HG02870 (cell line): ENCODE data around the gene IDH3G.
A peak's percentile ranks its signal among the peaks of the same experiment; 100 is the strongest.

ENCODE experiments used
- ATAC-seq: cut with Tn5 transposase; IDR thresholded peaks from one replicate; pipeline ENCODE4 v1.9.1; 2021; ENCODE audit warnings: mild to moderate bottlenecking, moderate library complexity; ENCODE audit not compliant: unreplicated experiment

Gene IDH3G

DNA sequence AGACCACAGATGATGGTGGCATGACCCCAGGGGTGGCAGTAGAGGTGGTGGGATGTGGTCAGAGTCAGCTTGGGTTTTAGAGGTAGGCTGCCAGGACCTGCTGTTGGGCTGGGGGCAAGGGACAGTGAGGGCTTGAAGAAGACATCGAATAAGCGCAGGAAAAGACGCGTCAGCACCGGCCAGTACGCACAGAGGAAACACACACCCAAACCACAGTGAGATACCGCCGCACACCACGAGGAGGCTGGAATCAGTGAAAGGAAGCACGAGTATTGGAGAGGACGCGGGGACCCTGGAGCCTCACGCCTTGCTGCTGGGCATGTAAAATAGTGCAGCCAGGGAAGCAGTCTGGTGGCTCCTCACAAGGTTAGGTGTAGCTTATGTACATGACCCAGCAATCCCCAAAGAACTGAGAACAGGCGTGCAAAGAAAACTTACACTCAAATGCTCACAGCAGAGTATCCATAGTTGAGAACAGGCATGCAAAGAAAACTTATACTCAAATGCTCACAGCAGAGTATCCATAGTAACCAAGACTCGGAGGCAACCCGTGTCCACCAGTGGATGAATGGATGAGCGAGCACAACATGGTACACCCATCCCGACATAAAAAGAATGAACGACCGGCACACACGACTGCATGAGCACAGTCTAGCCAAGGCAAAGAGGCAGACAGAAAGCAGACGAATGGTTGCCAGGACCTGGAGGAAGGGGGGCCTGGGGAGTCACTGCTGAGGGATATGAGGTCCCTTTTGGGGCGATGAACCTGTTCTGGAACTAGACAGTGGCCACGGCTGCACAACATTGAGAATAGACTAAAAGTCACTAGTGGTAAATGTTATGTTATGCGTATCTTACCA lies 22.9 kb upstream of the IDH3G start:
- ATAC-seq: no peak

DNA sequence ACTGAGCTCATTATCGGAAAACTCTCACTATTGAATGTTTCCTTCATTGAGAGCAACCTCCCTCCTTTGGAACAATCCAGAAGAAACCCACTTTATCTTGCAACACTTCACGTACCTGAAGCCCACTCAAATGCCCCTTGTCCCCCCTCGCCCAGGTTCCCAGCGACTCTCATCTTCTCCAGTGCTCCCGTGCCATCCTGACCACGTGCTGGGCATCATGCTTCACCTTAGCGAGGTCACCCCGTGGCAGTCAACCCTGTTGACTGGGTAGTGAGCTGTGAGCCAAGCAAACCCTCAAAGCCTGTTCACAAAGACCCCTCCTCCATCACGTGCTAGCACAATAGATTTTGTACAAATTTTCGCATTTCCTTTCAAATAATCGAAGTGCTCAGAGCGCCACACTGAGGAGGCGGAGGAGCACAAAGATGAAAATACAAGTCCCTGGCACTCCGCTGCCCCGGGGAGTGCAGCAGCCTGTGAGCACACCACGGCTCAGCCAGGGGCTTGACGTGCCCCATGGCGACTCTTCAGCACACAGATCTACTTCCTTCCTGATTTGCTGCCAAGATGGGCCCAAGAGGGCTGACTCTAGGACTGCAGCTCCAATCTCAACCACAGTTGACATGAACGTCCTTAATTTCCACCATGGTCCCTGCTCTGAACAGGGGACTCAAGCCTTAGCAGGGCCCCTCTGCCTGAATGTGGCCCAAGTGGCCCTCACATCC lies 20.6 kb upstream of the IDH3G start:
- no peak for ATAC-seq

DNA sequence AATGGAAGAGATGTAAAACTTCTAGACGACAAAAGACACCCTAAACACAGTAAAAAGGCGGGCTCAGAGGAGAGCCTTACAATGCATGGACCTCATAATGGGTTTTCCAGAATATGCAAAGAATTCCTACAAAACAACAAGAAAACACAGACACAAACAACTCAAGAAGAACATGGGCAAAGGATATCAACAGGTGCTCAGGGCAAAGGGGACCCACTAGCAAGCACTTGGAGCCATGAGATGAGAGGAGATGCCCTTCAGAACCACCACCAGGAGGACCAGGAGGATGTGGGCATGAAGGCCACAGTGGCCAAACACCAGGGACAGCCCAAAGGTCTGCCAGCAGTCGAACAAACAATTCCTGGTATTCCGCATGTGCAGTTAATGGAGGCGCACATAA lies 19.0 kb upstream of the IDH3G start:
- ATAC-seq: no peak

DNA sequence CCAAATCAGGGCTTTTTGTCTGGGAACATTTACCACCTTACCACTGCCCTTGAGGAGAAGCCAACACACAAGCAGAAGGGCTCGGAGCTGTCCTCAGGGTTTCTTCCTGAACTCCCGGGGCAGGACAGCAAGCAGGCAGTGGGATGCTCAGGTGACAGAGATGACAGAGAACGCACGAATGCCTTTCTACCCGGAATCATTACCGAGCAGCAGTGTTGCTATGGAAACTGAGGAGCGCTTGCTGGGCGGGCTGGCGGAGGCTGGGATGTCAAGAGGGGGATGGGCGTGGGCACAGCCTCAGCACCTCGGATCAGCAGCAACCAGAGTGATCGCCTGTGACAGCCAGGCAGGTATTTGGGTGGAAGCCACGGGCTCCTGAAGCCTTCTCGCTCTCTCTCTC lies 18.0 kb upstream of the IDH3G start:
- ATAC-seq: no peak

DNA sequence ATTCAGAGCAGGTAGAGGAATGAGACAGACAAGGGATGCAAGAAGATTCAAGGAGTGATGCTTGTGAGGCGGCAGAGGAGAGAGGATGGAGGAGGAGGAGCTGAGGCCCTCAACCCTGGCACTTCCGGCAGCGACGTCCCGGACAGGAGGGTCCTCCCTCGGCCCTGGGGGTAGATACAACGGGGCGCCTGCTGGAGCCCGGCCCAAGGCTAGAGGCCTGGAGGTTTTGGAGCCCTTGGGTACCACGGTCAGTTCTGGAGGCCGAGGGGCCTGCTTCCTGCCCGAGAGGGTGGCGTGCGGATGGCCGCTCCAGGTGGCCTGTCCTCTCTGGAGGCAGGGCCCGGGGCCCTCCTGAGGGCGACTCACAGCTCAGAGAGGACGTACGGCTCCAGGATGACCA lies 13.8 kb upstream of the IDH3G start:
- no peak for ATAC-seq

DNA sequence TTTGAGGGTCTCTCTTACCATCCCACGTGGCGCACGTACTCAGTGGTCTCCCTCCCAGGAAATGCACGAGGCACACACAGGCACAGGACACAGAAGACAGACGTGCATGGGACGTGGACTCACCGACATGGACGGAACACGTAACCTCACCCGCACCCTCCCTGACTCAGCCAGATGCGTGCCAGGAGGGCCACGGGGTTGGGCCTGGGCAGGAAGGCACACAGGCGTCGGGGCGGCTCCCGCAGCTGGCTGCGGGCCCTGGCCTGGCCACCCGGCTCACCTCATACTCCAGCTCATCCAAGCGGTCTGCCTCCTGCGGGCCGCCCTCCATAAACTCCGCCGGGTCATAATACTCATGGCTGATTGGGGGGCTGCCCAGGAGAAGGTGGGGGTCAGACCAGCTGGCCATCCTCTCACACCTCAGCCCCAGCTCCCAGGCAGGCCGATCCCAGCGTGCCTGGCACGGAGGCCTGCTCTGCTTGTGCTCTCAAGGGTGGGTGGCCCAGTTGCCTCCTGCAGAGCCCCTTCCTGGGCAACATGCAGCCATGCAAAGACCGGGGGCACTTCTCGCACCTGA lies 12.9 kb upstream of the IDH3G start:
- no peak for ATAC-seq

DNA sequence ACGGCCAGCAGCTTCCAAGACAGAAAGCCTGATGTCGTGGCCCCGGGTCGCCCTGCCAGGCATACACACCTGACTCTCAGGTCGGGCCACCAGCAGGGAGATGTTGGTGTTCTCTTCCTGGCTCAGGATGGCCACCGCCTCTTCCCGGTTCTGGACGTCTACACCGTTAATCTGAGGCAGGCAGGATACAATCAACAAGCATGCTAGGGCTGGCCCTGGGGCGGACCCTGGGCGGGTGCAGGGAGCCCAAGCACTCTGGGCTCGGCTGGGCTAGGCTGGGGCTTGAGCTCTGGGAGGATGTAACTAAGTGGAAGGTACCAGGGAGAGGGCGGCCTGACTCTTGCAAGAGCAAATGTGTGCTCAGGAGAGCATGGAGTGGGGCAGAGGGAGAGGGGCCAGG lies 11.3 kb upstream of the IDH3G start:
- no peak for ATAC-seq

DNA sequence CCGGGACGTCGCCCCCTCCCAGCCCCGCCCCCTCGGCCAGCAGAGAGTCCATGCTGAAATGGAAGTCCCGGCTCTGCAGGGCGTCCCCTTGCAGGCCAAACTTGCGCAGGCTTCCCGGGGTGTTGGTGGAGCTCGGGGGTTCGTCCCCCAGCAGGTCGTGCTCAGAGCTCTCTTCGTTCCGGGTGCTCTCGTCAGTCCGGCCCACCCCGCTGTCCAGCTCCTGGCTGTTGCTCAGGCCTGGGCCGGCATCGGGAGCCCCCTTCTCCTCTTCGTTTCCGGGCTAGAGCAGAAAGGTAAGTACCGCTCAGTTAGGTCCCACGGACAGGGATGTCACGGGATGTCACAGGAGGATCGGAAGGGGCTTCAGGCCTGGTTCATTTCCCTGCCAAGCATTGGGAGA lies 10.4 kb upstream of the IDH3G start:
- ATAC-seq: no peak

DNA sequence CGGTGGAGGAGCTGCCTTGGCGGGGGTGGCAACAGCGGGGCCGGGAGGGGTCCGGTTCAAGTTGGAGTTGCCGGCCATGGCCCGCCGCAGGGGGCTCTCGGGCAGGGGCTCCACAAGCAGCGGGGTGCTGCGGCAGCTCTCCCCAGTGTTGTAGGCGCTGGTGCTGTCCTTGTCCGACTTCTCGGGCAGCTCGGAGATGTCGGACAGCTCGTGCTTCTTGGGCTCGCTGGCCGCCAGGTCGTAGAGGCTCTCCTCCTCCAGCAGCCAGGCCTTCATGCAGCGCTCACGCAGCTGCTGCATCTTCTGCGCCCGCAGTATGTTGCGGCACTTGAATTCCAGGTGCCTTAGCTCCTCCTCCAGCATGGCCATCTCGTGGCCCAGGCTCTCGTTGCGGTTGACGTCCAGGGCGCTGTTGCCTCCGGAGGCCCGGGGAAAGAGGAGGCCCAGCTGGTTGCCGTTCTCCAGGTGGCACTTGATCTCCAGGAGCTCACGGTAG lies 10.0 kb upstream of the IDH3G start:
- no peak for ATAC-seq

DNA sequence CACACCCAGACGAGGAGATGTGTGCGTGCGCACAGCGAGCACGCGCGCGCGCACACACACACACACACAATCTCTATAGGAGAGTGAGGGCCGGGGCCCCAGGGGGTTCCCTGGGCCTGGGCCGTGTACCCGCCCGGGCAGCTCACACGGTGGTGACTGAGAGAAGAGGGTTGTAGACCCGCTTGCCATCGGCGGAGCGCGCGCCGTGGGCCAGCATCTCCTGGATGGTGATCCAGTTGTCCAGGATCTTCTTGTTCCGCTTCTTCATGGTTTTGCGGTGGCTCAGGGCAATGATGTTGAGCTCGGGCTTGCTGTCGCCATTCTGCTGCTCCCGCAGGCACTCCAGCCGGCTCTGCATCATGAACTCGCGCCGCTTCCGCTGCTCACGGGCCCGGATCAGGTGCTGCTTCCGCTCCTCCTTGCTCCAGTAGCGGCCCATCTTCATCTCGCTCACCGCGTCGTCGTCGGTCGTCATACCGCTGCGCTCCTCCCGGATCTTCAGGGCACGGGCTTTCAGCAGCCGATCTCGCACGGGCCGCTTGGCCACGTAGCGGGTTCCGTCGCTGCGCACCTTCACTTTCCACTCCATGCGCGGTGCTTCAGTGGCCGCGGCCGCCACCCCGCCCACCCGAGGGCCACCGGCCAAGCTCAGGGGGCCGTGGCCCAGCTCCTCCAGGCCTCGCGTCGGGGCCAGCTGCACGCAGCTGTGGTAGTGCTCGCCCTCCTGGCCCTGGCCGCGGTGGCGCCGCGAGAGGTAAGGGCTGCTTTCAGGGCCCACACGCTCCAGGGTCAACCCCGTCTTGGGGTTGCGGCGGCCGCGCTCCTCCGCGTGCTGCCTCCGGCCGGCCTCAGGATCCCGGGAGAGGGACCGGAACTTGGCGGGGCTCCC lies 9.3 kb upstream of the IDH3G start:
- no peak for ATAC-seq

DNA sequence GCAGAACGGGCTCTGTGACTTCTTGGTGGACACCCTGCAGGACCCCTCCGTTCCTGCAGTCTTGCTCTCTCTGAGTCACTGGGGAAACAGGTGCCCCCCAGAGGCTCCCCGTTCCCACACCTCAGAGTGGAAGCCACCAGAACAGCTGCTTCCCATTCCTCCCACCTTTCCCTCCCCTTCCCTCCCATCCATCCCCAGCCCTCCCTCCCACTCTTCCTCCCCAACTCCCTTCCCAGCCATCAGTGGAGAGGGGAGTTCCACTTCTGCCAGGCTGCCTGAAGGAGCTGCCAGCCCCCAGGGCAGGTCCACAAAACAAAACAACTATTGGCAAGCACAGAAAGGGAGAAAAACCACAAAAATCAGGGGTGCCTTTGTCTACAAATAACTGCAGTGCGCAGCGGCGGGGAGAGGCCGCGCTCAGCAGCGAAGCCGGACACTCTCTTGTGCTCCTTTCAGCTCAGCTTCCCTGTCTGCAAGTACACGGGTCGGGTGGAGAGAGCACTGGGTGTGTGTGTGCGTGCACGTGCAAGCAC lies 8.4 kb upstream of the IDH3G start:
- no peak for ATAC-seq

DNA sequence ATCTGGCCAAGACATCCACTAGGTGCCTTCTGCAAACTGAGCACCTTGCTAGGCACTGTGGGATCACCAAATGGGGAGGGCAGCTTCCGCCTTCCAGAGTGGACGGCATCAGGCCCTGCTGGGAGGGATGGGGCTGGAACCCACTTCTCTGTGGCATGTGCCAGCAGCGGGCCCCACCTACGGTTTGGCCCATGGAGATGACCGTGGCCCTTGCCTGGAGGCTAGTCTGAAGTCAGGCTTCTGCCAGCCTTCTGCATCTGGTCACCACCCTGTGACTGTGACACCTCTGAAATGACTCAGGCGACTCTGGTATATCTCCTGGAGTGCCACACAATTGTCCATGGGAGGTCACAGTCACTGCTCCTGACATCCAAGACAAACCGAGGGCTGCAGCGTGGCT lies 7.5 kb upstream of the IDH3G start:
- no peak for ATAC-seq

DNA sequence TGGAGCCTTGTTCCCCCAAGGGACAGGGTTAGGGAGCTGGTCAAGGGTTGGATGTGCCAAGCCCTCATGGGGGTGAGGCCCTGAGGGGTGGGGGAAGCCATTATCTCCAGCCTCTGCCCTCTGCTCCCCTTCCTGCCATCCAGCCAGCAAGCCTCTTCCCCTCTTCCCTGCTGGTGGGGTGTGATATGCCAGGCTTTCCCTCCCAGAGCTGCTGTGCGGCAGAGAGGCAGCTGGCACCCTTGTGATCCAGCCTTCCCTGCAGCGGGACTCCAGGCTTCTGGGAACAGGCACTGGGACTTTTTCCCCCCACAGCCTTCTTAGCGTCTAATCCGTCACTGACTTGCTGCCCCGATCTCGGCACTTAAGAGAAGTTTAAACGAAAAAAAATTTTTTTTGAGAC lies 6.6 kb upstream of the IDH3G start:
- no peak for ATAC-seq

DNA sequence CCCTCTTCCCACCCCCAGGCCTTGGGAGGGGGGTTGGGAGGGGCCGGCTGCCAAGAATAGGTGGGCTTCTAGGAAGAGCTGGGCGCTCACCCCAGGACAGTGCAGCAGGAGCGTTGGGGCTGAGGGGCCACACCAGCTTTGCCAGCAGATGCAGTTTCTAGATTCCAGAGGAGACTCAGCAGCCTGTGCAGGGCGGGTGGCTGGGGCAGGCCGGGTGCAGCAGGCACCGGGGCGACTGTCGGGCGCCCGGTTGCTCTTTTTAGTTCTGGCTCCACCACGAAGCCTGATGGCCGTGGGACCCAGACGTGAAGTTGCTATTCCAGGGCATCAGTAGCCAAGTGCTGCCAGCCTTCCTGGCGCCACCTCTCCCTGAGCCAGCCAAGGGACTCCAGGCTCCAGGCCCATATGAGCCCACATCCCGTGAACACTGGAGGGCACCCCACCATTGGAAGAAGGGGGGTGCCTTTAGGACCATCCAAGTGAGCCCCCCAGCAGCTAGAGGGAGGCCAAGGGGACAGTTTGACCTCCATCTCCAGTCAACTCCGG lies 6.1 kb upstream of the IDH3G start:
- no peak for ATAC-seq

DNA sequence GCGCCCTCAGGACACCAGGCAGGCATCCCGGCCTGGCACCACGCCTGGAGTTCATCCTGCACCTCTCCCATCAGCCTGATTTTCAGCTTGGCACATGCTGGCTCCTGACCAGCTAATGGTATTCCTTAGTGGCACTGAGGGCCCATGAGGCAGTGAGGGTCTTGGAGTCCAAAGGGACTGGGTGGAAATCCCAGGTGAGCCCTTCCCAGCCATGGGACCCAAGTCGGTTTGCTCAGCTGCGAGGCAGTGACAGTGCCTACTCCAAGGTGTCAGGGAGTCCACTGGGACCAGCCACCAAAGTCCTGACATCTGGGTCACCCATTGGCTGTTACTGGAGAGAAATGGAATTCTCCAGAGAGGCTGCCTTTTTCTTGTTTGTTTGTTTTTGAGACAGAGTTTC lies 5.2 kb upstream of the IDH3G start:
- ATAC-seq: no peak

DNA sequence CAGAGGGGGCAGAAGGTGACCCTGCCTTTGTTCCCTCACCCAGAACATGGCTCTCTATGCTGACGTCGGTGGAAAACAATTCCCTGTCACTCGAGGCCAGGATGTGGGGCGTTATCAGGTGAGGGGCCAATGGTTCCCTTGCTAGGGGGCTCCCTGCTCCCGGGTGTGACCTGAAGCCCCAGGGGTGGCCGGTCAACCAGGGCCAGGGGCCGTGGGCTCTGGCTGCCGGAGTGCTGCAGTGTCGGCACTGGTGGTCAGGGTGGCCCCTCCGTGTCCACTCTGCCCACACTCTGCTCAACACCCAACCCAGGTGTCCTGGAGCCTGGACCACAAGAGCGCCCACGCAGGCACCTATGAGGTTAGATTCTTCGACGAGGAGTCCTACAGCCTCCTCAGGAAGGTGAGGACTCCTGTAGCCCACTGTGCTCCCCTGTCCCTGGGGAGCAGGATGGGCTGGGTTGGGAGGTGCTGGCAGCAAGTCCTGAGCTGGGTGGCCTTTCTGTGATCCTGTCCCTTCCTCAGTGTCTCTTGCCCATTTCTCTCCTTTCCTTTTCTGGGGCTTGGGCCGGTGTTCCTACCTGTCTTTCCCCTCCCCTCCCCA lies 3.3 kb upstream of the IDH3G start:
- ATAC-seq: no peak

DNA sequence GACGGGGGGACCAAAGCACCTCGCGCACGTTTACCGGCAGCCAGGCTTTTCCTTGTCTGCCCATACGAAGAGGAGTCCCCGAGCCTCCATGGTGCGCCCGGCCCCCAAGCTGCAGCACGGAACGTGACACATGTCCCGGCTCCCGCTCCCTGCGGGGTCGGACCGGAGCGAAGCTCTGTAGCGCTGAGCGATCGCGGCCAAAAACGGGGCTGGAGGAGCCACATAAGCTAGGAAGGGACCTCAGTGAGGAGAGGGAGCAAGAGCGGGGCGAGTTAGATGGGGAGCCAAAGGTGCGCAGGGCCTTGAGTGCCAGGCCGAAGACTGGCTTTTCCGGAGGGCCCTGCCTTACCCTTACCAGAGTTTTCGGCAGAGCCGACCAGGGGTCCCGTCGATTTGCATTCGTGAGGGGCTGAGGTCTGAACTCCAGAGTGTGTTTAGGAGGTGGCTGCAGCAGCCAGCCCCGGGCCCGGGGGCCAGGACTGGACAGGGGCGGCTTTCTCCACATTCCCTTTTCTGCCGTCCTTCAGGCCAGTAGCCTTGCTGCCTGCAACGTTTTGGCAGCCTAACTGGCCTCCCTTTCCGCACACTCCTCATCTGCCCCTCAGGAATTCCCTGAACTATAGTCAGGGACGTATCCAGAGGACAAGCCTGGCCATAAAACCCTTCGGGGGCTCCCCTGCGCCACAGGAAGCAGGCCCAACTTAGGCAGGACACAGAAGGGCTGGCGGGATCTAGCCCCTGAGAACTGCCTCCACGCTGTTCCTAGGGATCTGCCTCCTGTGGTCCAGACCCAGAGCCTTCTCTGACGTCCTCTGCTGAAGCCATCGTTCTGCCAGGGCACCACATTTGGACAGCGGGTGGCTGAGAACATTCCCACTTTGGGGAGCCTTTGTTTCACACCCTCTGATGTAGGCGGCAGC lies 982 bp upstream of the IDH3G start:
- peak; percentile 3 for ATAC-seq

DNA sequence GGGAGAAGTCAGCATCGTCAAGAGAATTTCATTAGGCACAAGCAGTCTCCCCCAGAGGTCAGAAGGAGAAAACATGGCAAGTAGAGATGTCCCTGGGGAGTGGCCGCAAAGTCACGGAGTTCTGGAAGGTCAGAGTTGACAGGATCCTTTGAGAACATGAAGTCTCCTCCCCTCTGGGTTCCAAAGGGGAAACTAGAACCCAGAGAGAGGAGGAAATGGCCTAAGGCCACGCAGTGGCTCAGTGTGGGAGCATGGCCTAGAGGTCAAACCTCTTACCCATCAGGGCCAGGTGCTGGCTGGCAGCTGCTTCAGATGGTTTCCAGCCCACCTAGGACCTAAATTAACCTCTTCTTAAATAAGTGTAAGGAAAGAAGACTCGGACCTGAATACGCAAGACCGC lies 884 bp downstream of the IDH3G start:
- ATAC-seq: no peak

DNA sequence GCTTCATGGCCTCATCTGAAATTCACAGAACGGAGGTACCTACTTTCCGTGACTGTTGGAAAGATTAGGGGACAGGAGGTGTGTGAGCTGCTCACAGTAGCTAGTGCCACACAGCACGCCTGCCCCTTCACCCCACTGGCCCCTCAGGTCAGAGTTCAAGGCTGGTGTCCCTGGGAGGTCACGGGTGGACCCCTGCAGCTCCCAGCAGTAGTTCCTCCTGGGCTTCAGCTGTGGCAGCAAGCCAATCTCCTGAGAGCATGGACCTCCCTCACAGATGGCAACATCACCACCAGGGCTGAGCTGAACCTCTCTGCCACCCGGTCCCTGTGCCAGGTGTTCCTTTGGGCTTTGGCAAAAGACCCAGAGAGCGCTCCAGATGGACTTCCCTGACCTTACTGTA lies 1.8 kb downstream of the IDH3G start:
- no peak for ATAC-seq
